DOHH2 (cell line): Measurements from ENCODE around the gene MTX2.

ENCODE experiments used
- EZH2phosphoT487 ChIP-seq: fragments of 200-600 bp; sonication (generic); IDR thresholded peaks from 2 replicates; pipeline ENCODE4 v1.6.1; 2017; ENCODE audit warnings: borderline replicate concordance, mild to moderate bottlenecking, antibody characterized with exemption, low read length, moderate library complexity, mixed read lengths
- TF ChIP-seq, protein P1 (sequence below): fragments of 200-600 bp; sonication (generic); IDR thresholded peaks from one replicate; pipeline ENCODE4 v1.5.1; 2014; ENCODE audit warnings: antibody characterized with exemption, mild to moderate bottlenecking, low read depth, low read length; ENCODE audit not compliant: poor library complexity, severe bottlenecking

DNA sequence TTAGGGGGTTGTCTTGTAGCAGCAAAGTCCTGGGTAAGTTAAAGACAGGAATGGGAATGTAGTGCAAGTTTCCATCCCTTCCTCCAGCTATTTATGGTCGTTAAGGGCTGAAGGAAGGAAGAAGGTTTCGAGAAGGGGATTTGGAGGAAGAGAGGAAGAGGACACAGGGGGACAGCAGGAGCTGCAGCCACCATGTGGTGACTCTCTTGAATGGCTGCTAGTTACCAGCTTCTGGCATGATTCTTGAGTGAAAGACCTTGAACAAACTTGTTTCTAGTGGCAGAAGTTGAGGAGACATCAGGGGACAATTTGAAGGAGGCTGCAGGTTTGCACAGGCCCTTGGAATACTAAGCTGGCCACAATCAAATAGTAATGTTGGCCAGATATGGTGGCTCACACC lies 116.6 kb downstream of the MTX2 start:
- TF ChIP-seq, protein P1, sequence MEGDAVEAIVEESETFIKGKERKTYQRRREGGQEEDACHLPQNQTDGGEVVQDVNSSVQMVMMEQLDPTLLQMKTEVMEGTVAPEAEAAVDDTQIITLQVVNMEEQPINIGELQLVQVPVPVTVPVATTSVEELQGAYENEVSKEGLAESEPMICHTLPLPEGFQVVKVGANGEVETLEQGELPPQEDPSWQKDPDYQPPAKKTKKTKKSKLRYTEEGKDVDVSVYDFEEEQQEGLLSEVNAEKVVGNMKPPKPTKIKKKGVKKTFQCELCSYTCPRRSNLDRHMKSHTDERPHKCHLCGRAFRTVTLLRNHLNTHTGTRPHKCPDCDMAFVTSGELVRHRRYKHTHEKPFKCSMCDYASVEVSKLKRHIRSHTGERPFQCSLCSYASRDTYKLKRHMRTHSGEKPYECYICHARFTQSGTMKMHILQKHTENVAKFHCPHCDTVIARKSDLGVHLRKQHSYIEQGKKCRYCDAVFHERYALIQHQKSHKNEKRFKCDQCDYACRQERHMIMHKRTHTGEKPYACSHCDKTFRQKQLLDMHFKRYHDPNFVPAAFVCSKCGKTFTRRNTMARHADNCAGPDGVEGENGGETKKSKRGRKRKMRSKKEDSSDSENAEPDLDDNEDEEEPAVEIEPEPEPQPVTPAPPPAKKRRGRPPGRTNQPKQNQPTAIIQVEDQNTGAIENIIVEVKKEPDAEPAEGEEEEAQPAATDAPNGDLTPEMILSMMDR = no peak
- TF ChIP-seq EZH2phosphoT487 = no peak
